Measurements from ENCODE around the gene ETS1.

ETS1 gene

GRCh38 chr11:128482512-128483191 lies 104.7 kb downstream of the ETS1 start:
- DNase-seq (ENCODE audit: low spot score): no peak

GRCh38 chr11:128482092-128482491 lies 105.3 kb downstream of the ETS1 start:
- DNase-seq (ENCODE audit: low spot score): no peak

GRCh38 chr11:128481135-128481534 lies 106.2 kb downstream of the ETS1 start:
- DNase-seq (ENCODE audit: low spot score): no peak

- no peak for DNase-seq (ENCODE audit: low spot score)
Observed at GRCh38 chr11:128480665-128481064, 106.7 kb downstream of the ETS1 start.

- DNase-seq (ENCODE audit: low spot score): no peak
Observed at GRCh38 chr11:128480066-128480465, 107.3 kb downstream of the ETS1 start.

GRCh38 chr11:128479144-128479543 lies 108.2 kb downstream of the ETS1 start:
- DNase-seq (ENCODE audit: low spot score): no peak

- no peak for DNase-seq (ENCODE audit: low spot score)
Observed at GRCh38 chr11:128478305-128478704, 109.1 kb downstream of the ETS1 start.

- no peak for DNase-seq (ENCODE audit: low spot score)
Observed at GRCh38 chr11:128477811-128478210, 109.5 kb downstream of the ETS1 start.

GRCh38 chr11:128477278-128477677 lies 110.1 kb downstream of the ETS1 start:
- no peak for DNase-seq (ENCODE audit: low spot score)

GRCh38 chr11:128476729-128477128 lies 110.6 kb downstream of the ETS1 start:
- no peak for DNase-seq (ENCODE audit: low spot score)

GRCh38 chr11:128476049-128476448 lies 111.3 kb downstream of the ETS1 start:
- no peak for DNase-seq (ENCODE audit: low spot score)

GRCh38 chr11:128474036-128474874 lies 113.1 kb downstream of the ETS1 start:
- no peak for DNase-seq (ENCODE audit: low spot score)

GRCh38 chr11:128473636-128474035 lies 113.7 kb downstream of the ETS1 start:
- DNase-seq (ENCODE audit: low spot score): no peak

GRCh38 chr11:128472128-128473089 lies 114.9 kb downstream of the ETS1 start:
- no peak for DNase-seq (ENCODE audit: low spot score)

GRCh38 chr11:128471138-128471661 lies 116.2 kb downstream of the ETS1 start:
- no peak for DNase-seq (ENCODE audit: low spot score)

GRCh38 chr11:128470081-128470480 lies 117.3 kb downstream of the ETS1 start:
- no peak for DNase-seq (ENCODE audit: low spot score)

- no peak for DNase-seq (ENCODE audit: low spot score)
Observed at GRCh38 chr11:128469220-128469619, 118.1 kb downstream of the ETS1 start.

GRCh38 chr11:128468111-128468510 lies 119.2 kb downstream of the ETS1 start:
- DNase-seq (ENCODE audit: low spot score): no peak

GRCh38 chr11:128467610-128468041 lies 119.7 kb downstream of the ETS1 start:
- DNase-seq (ENCODE audit: low spot score): no peak

GRCh38 chr11:128467041-128467440 lies 120.3 kb downstream of the ETS1 start:
- no peak for DNase-seq (ENCODE audit: low spot score)

- no peak for DNase-seq (ENCODE audit: low spot score)
Observed at GRCh38 chr11:128465946-128466705, 121.2 kb downstream of the ETS1 start.
